HEK293 (cell line): Measurements from ENCODE around the gene YJU2.

Experiments used
- CTCF ChIA-PET: fragments of 350-600 bp; formaldehyde crosslinking; extraction: SDS; loops from one replicate; lab custom pipeline; 2021; ENCODE audit warnings: antibody characterized with exemption; lab: Yijun Ruan, JAX
- POLR2A ChIA-PET: fragments of 300-600 bp; formaldehyde crosslinking; extraction: SDS; loops from one replicate; lab custom pipeline; 2020; ENCODE audit warnings: antibody characterized with exemption, inconsistent platforms; lab: Yijun Ruan, JAX
- H3K27ac ChIP-seq: fragments of 200-500 bp; sonication (Bioruptor generic); 2 replicates; pipeline ENCODE4 v1.5.1; 2014; ENCODE audit warnings: low read depth, low read length, control low read depth, inconsistent platforms; ENCODE audit errors: extremely low read depth
- H3K36me3 ChIP-seq, 2 experiments: fragments of 200-500 bp in 1 of 2; sonication (Bioruptor generic) in 1 of 2; 1 replicate in 1 of 2; 2 replicates in 1 of 2; pipeline ENCODE4 v1.5.1; 2014 to 2017; ENCODE audit warnings: inconsistent platforms in 2 of 2, low read length in 2 of 2; ENCODE audit not compliant: control insufficient read depth in 2 of 2, insufficient read depth in 1 of 2
- H3K4me1 ChIP-seq: fragments of 200-500 bp; sonication (Bioruptor generic); 2 replicates; pipeline ENCODE4 v1.5.1; 2014; ENCODE audit warnings: mild to moderate bottlenecking, low read length, inconsistent platforms; ENCODE audit not compliant: control insufficient read depth, insufficient read depth
- H3K4me3 ChIP-seq: 2 replicates; pipeline ENCODE4 v1.5.1; 2011; ENCODE audit warnings: low read depth, mild to moderate bottlenecking, control low read depth, low read length, moderate library complexity
- H3K9me3 ChIP-seq: fragments of 200-500 bp; sonication (Bioruptor generic); 2 replicates; pipeline ENCODE4 v1.5.1; 2014; ENCODE audit warnings: low read depth, low read length, inconsistent platforms; ENCODE audit not compliant: control insufficient read depth, insufficient read depth
- HOXD13 ChIP-seq: sonication (generic); formaldehyde crosslinking; IDR thresholded peaks from 2 replicates; pipeline ENCODE4 v1.8.0; 2022; ENCODE audit warnings: missing genetic modification reagents, borderline replicate concordance
- KLF17 ChIP-seq: fragments of 450-650 bp; formaldehyde crosslinking; IDR thresholded peaks from 2 replicates; pipeline ENCODE4 v1.5.1; 2016; ENCODE audit warnings: missing biosample characterization, missing genetic modification characterization
- KLF8 ChIP-seq: fragments of 450-650 bp; formaldehyde crosslinking; IDR thresholded peaks from 2 replicates; pipeline ENCODE4 v1.5.1; 2016; ENCODE audit warnings: missing biosample characterization, missing genetic modification characterization
- PATZ1 ChIP-seq: fragments of 450-650 bp; formaldehyde crosslinking; IDR thresholded peaks from 2 replicates; pipeline ENCODE4 v1.5.1; 2016; ENCODE audit warnings: missing biosample characterization, missing genetic modification characterization
- PRDM1 ChIP-seq: fragments of 450-650 bp; formaldehyde crosslinking; IDR thresholded peaks from 2 replicates; pipeline ENCODE4; 2016; ENCODE audit warnings: missing biosample characterization, missing genetic modification characterization
- TCF7L2 ChIP-seq: IDR thresholded peaks from 2 replicates; pipeline ENCODE4 v1.6.1; 2011; ENCODE audit warnings: low read depth, mild to moderate bottlenecking, inconsistent platforms, low read length, moderate library complexity, borderline replicate concordance
- ZFP37 ChIP-seq: fragments of 450-650 bp; formaldehyde crosslinking; IDR thresholded peaks from 2 replicates; pipeline ENCODE4 v1.5.1; 2016; ENCODE audit warnings: missing biosample characterization, missing genetic modification characterization
- ZIC2 ChIP-seq: fragments of 450-650 bp; formaldehyde crosslinking; IDR thresholded peaks from 2 replicates; pipeline ENCODE4 v1.5.1; 2016; ENCODE audit warnings: missing biosample characterization, missing genetic modification characterization
- ZNF10 ChIP-seq: fragments of 450-650 bp; formaldehyde crosslinking; IDR thresholded peaks from 2 replicates; pipeline ENCODE4 v1.5.1; 2017; ENCODE audit warnings: missing biosample characterization, missing genetic modification characterization
- ZNF148 ChIP-seq: fragments of 450-650 bp; formaldehyde crosslinking; IDR thresholded peaks from 2 replicates; pipeline ENCODE4 v1.5.0; 2017; ENCODE audit warnings: missing biosample characterization, missing genetic modification characterization, borderline replicate concordance
- ZNF211 ChIP-seq: fragments of 450-650 bp; formaldehyde crosslinking; IDR thresholded peaks from 2 replicates; pipeline ENCODE4 v1.5.1; 2016; ENCODE audit warnings: low read depth, missing biosample characterization, missing genetic modification characterization
- ZNF23 ChIP-seq: fragments of 450-650 bp; formaldehyde crosslinking; IDR thresholded peaks from 2 replicates; pipeline ENCODE4 v1.5.1; 2016; ENCODE audit warnings: missing biosample characterization, missing genetic modification characterization, borderline replicate concordance
- ZNF350 ChIP-seq: fragments of 450-650 bp; formaldehyde crosslinking; IDR thresholded peaks from 2 replicates; pipeline ENCODE4 v1.5.0; 2017; ENCODE audit warnings: missing biosample characterization, mild to moderate bottlenecking, missing genetic modification characterization
- ZNF580 ChIP-seq: fragments of 450-650 bp; formaldehyde crosslinking; IDR thresholded peaks from 2 replicates; pipeline ENCODE4 v1.5.1; 2016; ENCODE audit warnings: missing biosample characterization, missing genetic modification characterization
- ZSCAN23 ChIP-seq: fragments of 450-650 bp; formaldehyde crosslinking; IDR thresholded peaks from 2 replicates; pipeline ENCODE4 v1.5.1; 2016; ENCODE audit warnings: missing biosample characterization, missing genetic modification characterization
- ZSCAN30 ChIP-seq: fragments of 450-650 bp; IDR thresholded peaks from 2 replicates; pipeline ENCODE4 v1.5.1; 2018; ENCODE audit warnings: missing biosample characterization, mild to moderate bottlenecking, missing genetic modification characterization, moderate library complexity
- ZSCAN4 ChIP-seq: fragments of 450-650 bp; formaldehyde crosslinking; IDR thresholded peaks from 2 replicates; pipeline ENCODE4 v1.5.1; 2017; ENCODE audit warnings: missing biosample characterization, missing genetic modification characterization
- ZSCAN5A ChIP-seq: fragments of 450-650 bp; formaldehyde crosslinking; IDR thresholded peaks from 2 replicates; pipeline ENCODE4 v1.5.1; 2016; ENCODE audit warnings: missing biosample characterization, missing genetic modification characterization

YJU2 gene

GRCh38 chr19:4305257-4305612 lies 58.4 kb downstream of the YJU2 start:
- H3K4me1 ChIP-seq, result no peaks in the 10 kb centered on the region
- no peaks in the 10 kb centered on the region for H3K9me3 ChIP-seq
- H3K27ac ChIP-seq, result no peak overlapping the region
- no peak overlapping the region for H3K4me3 ChIP-seq
- no peak for TF ChIP-seq ZNF148 (tag by site-specific recombination)
- TF ChIP-seq ZIC2 (tag by site-specific recombination), result no peak
- peak; percentile 31; the same call in 1 of the 2 replicates for TF ChIP-seq ZSCAN30
- peak; percentile 26; the same call in 1 of the 2 replicates for TF ChIP-seq PATZ1
- TF ChIP-seq ZSCAN23 (tag by site-specific recombination), result 0 out of 2 replicates have a peak, but pooled peaks have one; percentile 22
- no peak for TF ChIP-seq ZNF23 (tag by site-specific recombination)
- TF ChIP-seq ZNF580 (tag by site-specific recombination), result no peak
- TF ChIP-seq TCF7L2, result no peak
- TF ChIP-seq ZFP37 (tag by site-specific recombination), result no peak
- TF ChIP-seq ZNF211, result no peak
- TF ChIP-seq KLF17 (tag by site-specific recombination), result 0 out of 2 replicates have a peak, but pooled peaks have one; percentile 16
- TF ChIP-seq ZSCAN5A, result peak; percentile 91
- no peak for TF ChIP-seq PRDM1
- peak; percentile 57; the same call in 1 of the 2 replicates for TF ChIP-seq KLF8 (tag by site-specific recombination)
- ChIA-PET POLR2A (interaction anchor here (1.0 kb wide), 1 partner anchor 38 kb away, joined by 3 read pairs; the partner anchor contains the start of gene MPND), CTCF (interaction anchor here (0.5 kb wide), 1 partner anchor 271 kb away, joined by 6 read pairs; no protein-coding TSS in a partner anchor)
- peaks cover 0 to 24% of the 10 kb centered on the region in 2 experiments; a peak in 2 of 3 replicates for H3K36me3 ChIP-seq

GRCh38 chr19:4305659-4306058 lies 58.8 kb downstream of the YJU2 start:
- no peak overlapping the region for H3K4me3 ChIP-seq
- ChIA-PET CTCF (interaction anchor here (0.5 kb wide), 1 partner anchor 271 kb away, joined by 6 read pairs; no protein-coding TSS in a partner anchor), POLR2A (interaction anchor here (1.0 kb wide), 1 partner anchor 37 kb away, joined by 3 read pairs; the partner anchor contains the start of gene MPND)

More at GRCh38 chr19:4305659-4306058, 58.8 kb downstream of the YJU2 start:
- H3K9me3 ChIP-seq, result no peaks in the 10 kb centered on the region
- no peaks in the 10 kb centered on the region for H3K4me1 ChIP-seq
- TF ChIP-seq ZNF350 (tag by site-specific recombination) (no peak), HOXD13 (CRISPR knock-in tag) (no peak), ZNF10 (tag by site-specific recombination) (0 out of 2 replicates have a peak, but pooled peaks have one; percentile 35), ZSCAN30 (no peak), ZSCAN4 (tag by site-specific recombination) (peak; percentile 83)
- TF ChIP-seq, all 188 proteins: peak for 2
- peaks cover 0 to 28% of the 10 kb centered on the region in 2 experiments; a peak in 2 of 3 replicates for H3K36me3 ChIP-seq
- H3K27ac ChIP-seq, result no peak overlapping the region
